GM19452 (cell line): ENCODE results near the gene SLC4A2.
"Not testable (repeated sequence)": the region's sequence is repeated elsewhere in the genome, so short reads cannot be mapped to it uniquely, and the experiment has no call there.

Experiments
- ATAC-seq: cut with Tn5 transposase; IDR thresholded peaks from one replicate; pipeline ENCODE4 v1.9.1; 2021; ENCODE audit not compliant: unreplicated experiment

The SLC4A2 gene

GRCh38 chr7:151059367-151060112 is at the start of gene SLC4A2:
SLC4A2 (plus strand) TSS chr7:151059589; CDS start chr7:151061988, 2,399 bp downstream.
- peak; percentile 35 for ATAC-seq

- ATAC-seq: no peak
Observed at GRCh38 chr7:151010037-151010306, 49.4 kb upstream of the SLC4A2 start.

- ATAC-seq: no peak
Observed at GRCh38 chr7:151010307-151011096, 48.9 kb upstream of the SLC4A2 start.

- no peak for ATAC-seq
Observed at GRCh38 chr7:151011097-151011409, 48.3 kb upstream of the SLC4A2 start.

- not testable (repeated sequence) for ATAC-seq
Observed at GRCh38 chr7:151011616-151012015, 47.8 kb upstream of the SLC4A2 start.

- no peak for ATAC-seq
Observed at GRCh38 chr7:151012031-151012692, 47.2 kb upstream of the SLC4A2 start.

GRCh38 chr7:151012911-151013347 is 46.5 kb upstream of the SLC4A2 start:
- ATAC-seq: no peak

- no peak for ATAC-seq
Observed at GRCh38 chr7:151013356-151013732, 46.0 kb upstream of the SLC4A2 start.

- no peak for ATAC-seq
Observed at GRCh38 chr7:151013733-151014497, 45.5 kb upstream of the SLC4A2 start.

GRCh38 chr7:151014950-151015349 is 44.4 kb upstream of the SLC4A2 start:
- no peak for ATAC-seq

GRCh38 chr7:151015967-151016366 is 43.4 kb upstream of the SLC4A2 start:
- ATAC-seq: no peak

- no peak for ATAC-seq
Observed at GRCh38 chr7:151016505-151016904, 42.9 kb upstream of the SLC4A2 start.

- no peak for ATAC-seq
Observed at GRCh38 chr7:151016942-151017341, 42.4 kb upstream of the SLC4A2 start.

- ATAC-seq: no peak
Observed at GRCh38 chr7:151017370-151017952, 41.9 kb upstream of the SLC4A2 start.

- ATAC-seq: no peak
Observed at GRCh38 chr7:151017953-151018420, 41.4 kb upstream of the SLC4A2 start.

GRCh38 chr7:151018421-151019129 is 40.8 kb upstream of the SLC4A2 start:
- no peak for ATAC-seq

GRCh38 chr7:151019130-151019447 is 40.3 kb upstream of the SLC4A2 start:
- ATAC-seq: no peak

GRCh38 chr7:151020231-151020630 is 39.2 kb upstream of the SLC4A2 start:
- no peak for ATAC-seq

GRCh38 chr7:151023232-151023631 is 36.2 kb upstream of the SLC4A2 start:
- ATAC-seq: no peak

- no peak for ATAC-seq
Observed at GRCh38 chr7:151024435-151025056, 34.8 kb upstream of the SLC4A2 start, which contains the start of gene ATG9B. ATG9B (minus strand) TSS chr7:151024494; CDS start chr7:151024423, 71 bp downstream.
